Ectodermal cell (in vitro differentiated cells): ENCODE results near the gene DGKD.

Experiments
- H3K27ac ChIP-seq: 2 replicates; pipeline ENCODE4 v1.7.0; 2013; ENCODE audit warnings: mild to moderate bottlenecking, low read depth, low read length; ENCODE audit not compliant: insufficient read depth, poor library complexity, severe bottlenecking
- H3K27me3 ChIP-seq: 2 replicates; pipeline ENCODE4 v1.7.0; 2013; ENCODE audit warnings: mild to moderate bottlenecking, low read length; ENCODE audit not compliant: insufficient read depth, control insufficient read depth, poor library complexity, severe bottlenecking
- H3K36me3 ChIP-seq: one replicate; pipeline ENCODE4 v1.7.0; 2013; ENCODE audit warnings: low read length; ENCODE audit not compliant: control insufficient read depth, insufficient read depth
- H3K4me1 ChIP-seq: one replicate; pipeline ENCODE4 v1.7.0; 2013; ENCODE audit warnings: low read length; ENCODE audit not compliant: control insufficient read depth, insufficient read depth
- H3K4me3 ChIP-seq: 2 replicates; pipeline ENCODE4 v1.7.0; 2013; ENCODE audit warnings: low read depth, low read length, control low read depth; ENCODE audit not compliant: insufficient read depth
- H3K9me3 ChIP-seq: 2 replicates; pipeline ENCODE4 v1.7.0; 2013; ENCODE audit warnings: mild to moderate bottlenecking, low read length, moderate library complexity; ENCODE audit not compliant: control insufficient read depth
- WGBS, 2 experiments: methylation state at CpG; one replicate each; pipeline ENCODE4 v1.1.7; 2013; ENCODE audit warnings: missing lambda C conversion rate in 2 of 2; 5-methylcytosine and 5-hydroxymethylcytosine counted together

The DGKD gene

GRCh38 chr2:233480490-233481202 is 126.4 kb downstream of the DGKD start:
- Histone ChIP-seq H3K27me3 (no peaks in the 10 kb centered on the region), H3K9me3 (peaks cover 2% of the 10 kb centered on the region), H3K4me1 (no peaks in the 10 kb centered on the region), H3K36me3 (peaks cover 18% of the 10 kb centered on the region), H3K4me3 (no peak overlapping the region), H3K27ac (no peak overlapping the region)
- WGBS, 2 experiments, result 90% methylated on average over 21 of the region's 21 CpGs

DNA sequence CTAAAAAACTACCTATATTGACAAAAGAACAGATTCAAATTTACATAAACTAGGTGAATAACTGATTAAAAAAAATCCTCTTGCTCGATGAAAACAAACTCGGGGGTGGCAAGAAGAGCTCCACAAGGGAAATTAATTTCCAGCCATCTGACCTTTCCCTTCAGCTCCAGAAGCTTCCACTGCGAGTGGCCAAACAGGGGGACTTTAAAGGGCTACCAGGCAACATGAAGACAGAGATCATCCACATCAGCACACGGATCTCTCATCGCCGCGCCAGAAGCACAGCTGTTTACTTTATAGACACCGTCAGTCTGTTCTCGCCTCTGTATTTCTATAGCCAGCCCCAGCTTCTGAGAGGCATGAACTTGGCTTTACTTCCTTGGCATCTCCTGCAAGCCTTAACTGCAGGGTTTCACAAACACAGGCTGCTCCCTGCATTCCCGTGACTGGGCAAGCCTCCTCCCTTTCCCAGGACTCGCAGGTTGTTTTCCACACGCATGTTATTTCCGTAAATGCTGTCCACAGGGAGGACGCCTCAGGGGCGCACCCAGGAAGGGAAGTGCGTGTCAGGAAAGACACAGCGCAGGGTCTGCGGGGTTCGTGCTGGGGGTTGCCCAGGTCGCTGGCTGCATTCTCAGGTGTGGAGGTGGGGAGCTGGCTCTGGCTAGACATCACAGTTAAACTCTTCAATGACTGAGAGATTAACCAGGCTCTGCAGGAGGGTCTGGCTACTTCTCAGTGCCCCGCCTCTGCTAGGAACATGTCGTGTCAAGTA is 127.3 kb downstream of the DGKD start:
- peaks cover 18% of the 10 kb centered on the region for H3K36me3 ChIP-seq
- H3K9me3 ChIP-seq, result peaks cover 2% of the 10 kb centered on the region
- WGBS, 2 experiments, result 93 to 94% methylated on average over 21 to 22 of the region's 22 CpGs
- H3K27ac ChIP-seq, result no peak overlapping the region
- H3K4me1 ChIP-seq, result no peaks in the 10 kb centered on the region
- no peaks in the 10 kb centered on the region for H3K27me3 ChIP-seq
- no peak overlapping the region for H3K4me3 ChIP-seq

DNA sequence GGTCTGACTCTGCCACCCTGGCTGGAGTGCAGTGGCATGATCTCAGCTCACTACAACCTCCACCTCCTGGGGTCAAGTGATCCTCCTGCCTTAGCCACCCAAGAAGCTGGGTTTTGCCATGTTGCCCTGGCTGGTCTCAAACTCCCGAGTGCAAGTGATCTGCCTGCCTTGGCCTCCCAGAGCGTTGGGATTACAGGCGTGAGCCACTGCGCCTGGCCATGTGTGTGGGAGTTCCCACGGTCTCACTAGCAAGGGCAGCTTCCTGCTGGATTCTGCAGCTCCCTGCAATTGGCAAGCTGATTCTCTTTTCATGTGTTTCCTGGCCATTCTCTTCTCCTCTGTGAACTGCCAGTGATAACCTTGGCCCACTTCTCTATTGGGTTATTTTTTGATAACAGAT is 128.3 kb downstream of the DGKD start:
- WGBS, 2 experiments, result 88 to 93% methylated on average over 5 of the region's 5 CpGs
- H3K36me3 ChIP-seq, result peaks cover 18% of the 10 kb centered on the region
- H3K4me3 ChIP-seq, result no peak overlapping the region
- peaks cover 2% of the 10 kb centered on the region for H3K9me3 ChIP-seq
- no peaks in the 10 kb centered on the region for H3K4me1 ChIP-seq
- no peak overlapping the region for H3K27ac ChIP-seq
- H3K27me3 ChIP-seq, result no peaks in the 10 kb centered on the region

DNA sequence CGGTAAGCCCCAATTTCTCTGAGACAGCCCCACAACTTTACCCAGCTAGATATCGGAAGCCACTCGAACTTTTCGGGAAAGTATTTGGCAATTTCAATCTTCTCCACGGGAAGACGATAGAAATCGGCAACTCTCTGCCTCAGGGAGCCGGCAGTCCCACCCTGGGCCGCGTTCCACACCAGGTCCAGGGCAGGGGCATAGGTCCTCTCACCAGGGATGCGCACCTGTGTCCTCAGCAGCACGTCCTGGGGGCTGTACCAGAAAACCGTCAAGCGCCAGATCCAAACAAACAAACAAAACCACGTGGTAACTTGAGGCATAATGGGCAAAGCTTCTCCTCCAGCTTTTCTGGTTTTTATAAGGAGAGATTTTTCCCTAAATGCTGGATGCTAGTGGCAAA is 131.4 kb downstream of the DGKD start:
- no peak overlapping the region for H3K4me3 ChIP-seq
- no peaks in the 10 kb centered on the region for H3K27me3 ChIP-seq
- H3K27ac ChIP-seq, result no peak overlapping the region
- peaks cover 18% of the 10 kb centered on the region for H3K36me3 ChIP-seq
- 89 to 93% methylated on average over 15 of the region's 15 CpGs for WGBS, 2 experiments
- H3K9me3 ChIP-seq, result peaks cover 2% of the 10 kb centered on the region
- H3K4me1 ChIP-seq, result no peaks in the 10 kb centered on the region

DNA sequence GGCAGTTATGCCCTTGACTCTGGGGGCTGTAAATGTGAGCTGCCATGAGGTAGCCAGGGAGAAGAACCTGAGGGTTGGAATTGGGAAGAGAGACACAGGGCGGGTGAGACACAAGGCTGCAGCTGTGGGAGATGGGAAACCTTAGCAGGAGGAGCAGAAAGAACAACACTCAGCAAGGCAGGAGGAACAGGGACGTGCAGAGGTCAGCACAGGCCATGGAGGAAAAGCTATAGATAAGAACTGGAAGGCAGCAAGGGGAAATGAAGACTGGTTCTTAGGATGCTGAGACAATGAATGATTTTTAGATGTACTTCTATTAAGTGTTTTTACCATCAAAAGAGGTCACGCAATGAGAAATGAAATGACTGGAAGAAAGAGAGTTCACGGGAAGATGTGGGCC is 132.1 kb downstream of the DGKD start:
- Histone ChIP-seq H3K4me1 (no peaks in the 10 kb centered on the region), H3K36me3 (peaks cover 18% of the 10 kb centered on the region), H3K4me3 (no peak overlapping the region), H3K9me3 (peaks cover 2% of the 10 kb centered on the region), H3K27me3 (no peaks in the 10 kb centered on the region), H3K27ac (no peak overlapping the region)
- WGBS, 2 experiments, result 90 to 91% methylated on average over 4 of the region's 4 CpGs

DNA sequence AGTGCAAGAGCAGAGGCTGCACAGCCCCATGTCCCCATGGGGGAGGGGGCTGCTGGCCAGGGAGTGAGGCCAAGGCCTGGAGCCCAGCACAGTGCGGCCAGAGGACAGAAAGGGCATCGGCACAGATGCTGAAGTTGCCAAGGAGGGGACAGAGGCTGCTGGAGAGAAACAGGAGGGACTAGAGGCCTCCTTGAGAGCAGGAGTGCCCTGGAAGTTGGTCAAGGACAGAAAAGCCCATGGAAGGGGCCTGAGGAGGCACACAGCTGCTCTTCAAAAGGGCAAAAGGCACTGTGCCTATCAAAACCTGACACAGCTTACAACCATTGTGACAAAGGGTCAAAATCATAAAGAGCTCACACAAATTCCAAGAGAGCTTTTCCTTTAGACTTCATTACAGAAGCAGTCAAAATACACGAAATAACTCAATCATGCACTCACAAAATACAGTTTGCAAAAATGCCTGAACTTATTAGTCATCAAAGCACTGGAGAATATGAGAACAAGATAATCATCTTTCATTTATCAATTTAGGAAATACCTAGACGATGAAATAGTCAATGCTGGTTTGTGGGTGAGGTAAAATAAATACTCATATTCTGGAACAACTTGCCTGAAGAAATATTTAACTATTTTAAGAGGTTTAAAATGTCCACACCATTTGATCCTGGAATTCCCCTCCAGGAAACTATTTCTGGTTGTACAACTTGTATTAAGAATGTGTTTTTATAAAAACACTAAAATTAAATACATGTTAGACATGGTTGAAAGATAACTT is 132.7 kb downstream of the DGKD start:
- WGBS, 2 experiments, result 92 to 97% methylated on average over 3 to 4 of the region's 4 CpGs
- Histone ChIP-seq H3K36me3 (peaks cover 18% of the 10 kb centered on the region), H3K4me1 (no peaks in the 10 kb centered on the region), H3K27ac (no peak overlapping the region), H3K9me3 (peaks cover 2% of the 10 kb centered on the region), H3K27me3 (no peaks in the 10 kb centered on the region), H3K4me3 (no peak overlapping the region)

DNA sequence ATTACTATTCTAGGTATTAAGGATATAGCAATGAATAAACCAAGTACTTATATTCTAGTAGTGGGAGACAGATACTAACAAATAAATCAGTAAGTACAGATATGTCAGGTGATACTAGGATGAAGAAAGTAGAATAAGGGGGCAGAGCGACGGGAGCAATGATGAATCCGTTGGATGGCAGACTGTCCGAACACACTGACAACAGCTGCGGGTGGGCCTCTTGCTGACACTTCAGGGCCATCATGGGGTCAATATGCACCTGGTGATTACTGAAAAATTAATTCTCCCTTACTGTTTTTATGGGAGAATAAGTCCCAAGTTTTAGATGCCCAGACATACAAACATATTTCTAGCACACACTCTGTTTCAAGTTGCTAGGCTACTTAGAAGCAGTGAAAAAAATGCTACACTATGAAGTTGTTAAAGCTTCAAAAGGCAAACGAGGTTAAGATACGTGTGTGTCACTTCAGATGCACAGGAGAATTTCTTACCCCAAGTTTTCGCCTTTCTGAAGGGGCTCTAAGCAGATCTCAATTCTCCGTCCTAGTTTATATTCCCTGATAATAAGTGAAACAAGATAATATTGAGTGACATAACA is 133.6 kb downstream of the DGKD start:
- 90 to 94% methylated on average over 8 to 9 of the region's 9 CpGs for WGBS, 2 experiments
- H3K4me1 ChIP-seq, result no peaks in the 10 kb centered on the region
- H3K9me3 ChIP-seq, result peaks cover 2% of the 10 kb centered on the region
- no peaks in the 10 kb centered on the region for H3K27me3 ChIP-seq
- peaks cover 11% of the 10 kb centered on the region for H3K36me3 ChIP-seq
- H3K27ac ChIP-seq, result no peak overlapping the region
- no peak overlapping the region for H3K4me3 ChIP-seq

DNA sequence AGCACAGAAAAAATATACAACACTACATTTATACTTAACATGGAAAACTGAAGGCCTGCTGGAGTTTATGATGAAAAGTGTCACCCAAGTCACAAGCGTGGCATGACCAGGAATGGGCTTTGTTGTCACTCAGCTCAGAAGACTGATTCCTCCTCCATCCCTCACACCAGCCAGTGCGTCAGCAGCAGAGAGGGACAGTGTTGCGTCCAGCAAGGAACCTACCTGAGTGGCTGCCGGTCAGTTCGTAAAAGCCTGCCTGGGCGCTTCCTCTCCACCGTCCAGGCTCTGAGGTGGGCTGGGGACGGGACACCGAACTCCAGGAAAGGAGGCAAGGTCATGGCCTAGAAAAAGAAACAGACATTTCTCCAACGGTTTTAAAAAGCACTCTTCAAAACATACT is 134.8 kb downstream of the DGKD start:
- Histone ChIP-seq H3K9me3 (no peaks in the 10 kb centered on the region), H3K4me3 (no peak overlapping the region), H3K4me1 (no peaks in the 10 kb centered on the region), H3K36me3 (no peaks in the 10 kb centered on the region), H3K27ac (no peak overlapping the region), H3K27me3 (no peaks in the 10 kb centered on the region)
- WGBS, 2 experiments, result 92 to 96% methylated on average over 10 of the region's 10 CpGs

- H3K9me3 ChIP-seq, result no peaks in the 10 kb centered on the region
- no peak overlapping the region for H3K4me3 ChIP-seq
- no peaks in the 10 kb centered on the region for H3K27me3 ChIP-seq
- no peaks in the 10 kb centered on the region for H3K4me1 ChIP-seq
- WGBS, 2 experiments, result 97 to 98% methylated on average over 6 of the region's 6 CpGs
- no peaks in the 10 kb centered on the region for H3K36me3 ChIP-seq
- H3K27ac ChIP-seq, result no peak overlapping the region
These were observed 135.4 kb downstream of the DGKD start for GRCh38 chr2:233489666-233490065.

DNA sequence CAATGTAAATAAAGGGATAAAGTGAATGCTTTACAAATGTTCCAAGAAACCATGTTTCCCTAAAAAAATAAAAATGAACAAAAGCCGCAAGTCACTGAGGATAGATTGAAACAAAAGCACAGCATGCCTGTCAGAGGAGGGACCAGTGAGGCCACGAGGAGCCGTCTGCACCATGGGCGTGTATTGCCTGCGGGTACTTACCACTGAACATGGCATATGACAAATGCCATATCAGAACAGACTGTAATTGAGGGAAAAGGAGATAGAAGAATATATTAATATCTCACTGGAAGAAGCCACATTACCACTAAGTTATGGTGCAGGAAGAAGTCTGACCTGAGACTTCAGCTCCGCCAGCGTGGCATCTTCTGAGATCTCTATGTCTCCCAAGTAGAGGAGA is 136.5 kb downstream of the DGKD start:
- Histone ChIP-seq H3K4me1 (no peaks in the 10 kb centered on the region), H3K27ac (no peak overlapping the region), H3K36me3 (no peaks in the 10 kb centered on the region), H3K27me3 (no peaks in the 10 kb centered on the region), H3K9me3 (no peaks in the 10 kb centered on the region), H3K4me3 (no peak overlapping the region)
- WGBS, 2 experiments, result 88 to 91% methylated on average over 7 of the region's 7 CpGs
